OCI-LY3 (cell line): ENCODE measurements around the gene ZC3H15.

Experiments used
- CTCF ChIP-seq: fragments of 200-600, 300-600 bp; sonication (generic); IDR thresholded peaks from 2 replicates; pipeline ENCODE4 v1.5.1; 2014; ENCODE audit warnings: antibody characterized with exemption, low read length, low read depth
- EZH2phosphoT487 ChIP-seq: fragments of 200-600 bp; shearing (Covaris generic); IDR thresholded peaks from 2 replicates; pipeline ENCODE4 v1.6.1; 2018; ENCODE audit warnings: antibody characterized with exemption, mixed run types, low read depth

- TF ChIP-seq CTCF (no peak), EZH2phosphoT487 (no peak)
These were observed 60.8 kb downstream of the ZC3H15 start for GRCh38 chr2:186546846-186547245.
